H7 (cell line): Measurements from ENCODE around the gene ADCY9. TPM values are rescaled to one million over a fixed set of nuclear protein-coding genes. Genes with fewer than 3 reads are reported as not detected.

Source experiments
- DNase-seq: peaks from one replicate; pipeline ENCODE4 v3.0.0; 2012
- H3K27me3 ChIP-seq: 2 replicates; pipeline ENCODE4 v1.6.0; 2011; ENCODE audit warnings: mild to moderate bottlenecking, low read length; ENCODE audit not compliant: control insufficient read depth, insufficient read depth
- H3K36me3 ChIP-seq: replicated peaks from 2 replicates; pipeline ENCODE4 v1.5.1; 2011; ENCODE audit warnings: low read length; ENCODE audit not compliant: control insufficient read depth, insufficient read depth
- H3K4me3 ChIP-seq: 2 replicates; pipeline ENCODE4 v1.5.1; 2011; ENCODE audit warnings: low read depth, mild to moderate bottlenecking, control low read depth, low read length, moderate library complexity; ENCODE audit not compliant: insufficient read depth
- total RNA-seq: library from RNA; depleted of rRNA; stranded (reverse); fragments of >200 nt; shearing (Covaris generic); gene quantifications from 2 replicates; pipeline ENCODE4 v1.2.3, GENCODE V29; 2014

The ADCY9 gene
- total RNA-seq, 1 experiment from 2014 or later = 6.0 TPM

- DNase-seq = peak; percentile 17
- Histone ChIP-seq H3K4me3 (no peak overlapping the region), H3K36me3 (no peaks in the 10 kb centered on the region), H3K27me3 (no peaks in the 10 kb centered on the region)
These were observed 109.7 kb downstream of the ADCY9 start for GRCh38 chr16:4006397-4006999.

GRCh38 chr16:4005731-4006130 is 110.5 kb downstream of the ADCY9 start:
- H3K4me3 ChIP-seq = no peak overlapping the region
- DNase-seq = no peak
- no peaks in the 10 kb centered on the region for H3K36me3 ChIP-seq
- no peaks in the 10 kb centered on the region for H3K27me3 ChIP-seq

- no peak for DNase-seq
- Histone ChIP-seq H3K36me3 (no peaks in the 10 kb centered on the region), H3K4me3 (no peak overlapping the region), H3K27me3 (no peaks in the 10 kb centered on the region)
These were observed 111.0 kb downstream of the ADCY9 start for GRCh38 chr16:4005281-4005680.

- DNase-seq = no peak
- H3K36me3 ChIP-seq = no peaks in the 10 kb centered on the region
- no peaks in the 10 kb centered on the region for H3K27me3 ChIP-seq
- no peak overlapping the region for H3K4me3 ChIP-seq
These were observed 112.0 kb downstream of the ADCY9 start for GRCh38 chr16:4004206-4004605.

- DNase-seq = no peak
- Histone ChIP-seq H3K4me3 (no peak overlapping the region), H3K36me3 (no peaks in the 10 kb centered on the region), H3K27me3 (no peaks in the 10 kb centered on the region)
These were observed 112.7 kb downstream of the ADCY9 start for GRCh38 chr16:4003576-4003975.

GRCh38 chr16:4003166-4003565 is 113.1 kb downstream of the ADCY9 start:
- no peak overlapping the region for H3K4me3 ChIP-seq
- no peaks in the 10 kb centered on the region for H3K36me3 ChIP-seq
- no peaks in the 10 kb centered on the region for H3K27me3 ChIP-seq
- no peak for DNase-seq

- Histone ChIP-seq H3K4me3 (no peak overlapping the region), H3K36me3 (no peaks in the 10 kb centered on the region), H3K27me3 (no peaks in the 10 kb centered on the region)
- no peak for DNase-seq
These were observed 114.1 kb downstream of the ADCY9 start for GRCh38 chr16:4002121-4002520.

- no peaks in the 10 kb centered on the region for H3K36me3 ChIP-seq
- no peak overlapping the region for H3K4me3 ChIP-seq
- peak; percentile 72 for DNase-seq
- H3K27me3 ChIP-seq = no peaks in the 10 kb centered on the region
These were observed 116.5 kb downstream of the ADCY9 start for GRCh38 chr16:3999479-4000325.

- Histone ChIP-seq H3K36me3 (no peaks in the 10 kb centered on the region), H3K27me3 (no peaks in the 10 kb centered on the region), H3K4me3 (no peak overlapping the region)
- DNase-seq = no peak
These were observed 117.3 kb downstream of the ADCY9 start for GRCh38 chr16:3998793-3999478.

GRCh38 chr16:3997231-3997841 is 118.9 kb downstream of the ADCY9 start:
- peak; percentile 65 for DNase-seq
- Histone ChIP-seq H3K27me3 (no peaks in the 10 kb centered on the region), H3K36me3 (no peaks in the 10 kb centered on the region), H3K4me3 (no peak overlapping the region)

GRCh38 chr16:3995001-3995400 is 121.2 kb downstream of the ADCY9 start:
- no peaks in the 10 kb centered on the region for H3K27me3 ChIP-seq

GRCh38 chr16:3993052-3993785 is 123.0 kb downstream of the ADCY9 start:
- Histone ChIP-seq H3K27me3 (no peaks in the 10 kb centered on the region), H3K36me3 (no peaks in the 10 kb centered on the region), H3K4me3 (no peak overlapping the region)
- peak; percentile 23 for DNase-seq

More at GRCh38 chr16:3995001-3995400, 121.2 kb downstream of the ADCY9 start:
- DNase-seq = no peak
- no peak overlapping the region for H3K4me3 ChIP-seq
- no peaks in the 10 kb centered on the region for H3K36me3 ChIP-seq

- no peaks in the 10 kb centered on the region for H3K27me3 ChIP-seq
- no peak overlapping the region for H3K4me3 ChIP-seq
- DNase-seq = peak; percentile 45
- no peaks in the 10 kb centered on the region for H3K36me3 ChIP-seq
These were observed 123.8 kb downstream of the ADCY9 start for GRCh38 chr16:3992297-3993051.
